Endometrium (tissue), 2 donors: ENCODE measurements around the gene ADGRA3.

Source experiments
- FAIRE-seq: peaks from 2 replicates; lab custom pipeline; 2012; peaks lifted over from hg19 to GRCh38; lab: Jason Lieb, UNC
- donor health status: control.
- donor health status: control.

The ADGRA3 gene

GRCh38 chr4:22363787-22364186 is 152.1 kb downstream of the ADGRA3 start:
- FAIRE-seq: no peak

GRCh38 chr4:22363036-22363435 is 152.8 kb downstream of the ADGRA3 start:
- FAIRE-seq: no peak

- no peak for FAIRE-seq
Measured at GRCh38 chr4:22356987-22357596, 158.8 kb downstream of the ADGRA3 start.

- FAIRE-seq: no peak
Measured at GRCh38 chr4:22348410-22348809, 167.5 kb downstream of the ADGRA3 start.

GRCh38 chr4:22345678-22346077 is 170.2 kb downstream of the ADGRA3 start:
- no peak for FAIRE-seq

- FAIRE-seq: no peak
Measured at GRCh38 chr4:22345055-22345454, 170.8 kb downstream of the ADGRA3 start.

GRCh38 chr4:22343606-22344005 is 172.3 kb downstream of the ADGRA3 start:
- FAIRE-seq: no peak

GRCh38 chr4:22339491-22339890 is 176.4 kb downstream of the ADGRA3 start:
- no peak for FAIRE-seq

- FAIRE-seq: no peak
Measured at GRCh38 chr4:22338796-22339195, 177.1 kb downstream of the ADGRA3 start.
